Heart left ventricle (tissue), 13 donors: Measurements from ENCODE around the gene MYDGF.

Experiments
- CTCF ChIP-seq, 12 donors: fragments of 200-600 bp; sonication (generic) in 4 of 12; IDR thresholded peaks; one replicate each; pipeline versions ENCODE4 v1.5.0 to v1.8.0; 2018 to 2022; ENCODE audit warnings: antibody characterized with exemption in 12 of 12, mild to moderate bottlenecking in 5 of 12
- POLR2A ChIP-seq, 2 donors: fragments of 450-650 bp; IDR thresholded peaks; one replicate each; pipeline ENCODE4 v1.6.1; 2017; ENCODE audit warnings: antibody characterized with exemption in 2 of 2, mild to moderate bottlenecking in 2 of 2, moderate library complexity in 2 of 2
- donor health status: ischemic (EF 13 %, LVEDD 7.1; RV severe dilation, severe dysfunction).
- donor health status: DM: no; HTN: yes; CAD: no.
- donor health status: DM: no; HTN: no; CAD: no.
- donor health status: ischemic (EF 25% LVEDD 6.9; RV normal size, moderate dysfunction).
- donor health status: ischemic (EF 25% LVEDD 5.7; RV mildly dilated, moderate dysfunction).
- donor health status: ischemic (EF 35%, LVEDD 5.7; RV mildly dilated, moderate dysfunction).
- donor health status: nonischemic (EF 11% LVEDD 7.7; RV severe dilation, severe dysfunction).
- donor health status: DM: yes; HTN: yes; CAD: no.
- donor health status: PGD.
- donor health status: ischemic (EF 29% LVEDD 5.4; RV normal size, mild dysfunction).
- donor health status: nonischemic (EF 23%, LVEDD 6.1; RV moderate dilation, normal function).

GRCh38 chr19:4652075-4652474, 18.1 kb downstream of the MYDGF start:
- TF ChIP-seq CTCF (IDR thresholded peaks at IDR 0.05) (no peak), POLR2A (IDR thresholded peaks at IDR 0.05) (no peak)
